Spleen (tissue), 11 donors: ENCODE results near the gene MYLK. TPM values are rescaled to one million over a fixed set of nuclear protein-coding genes. Genes with fewer than 3 reads are reported as not detected.

ENCODE experiments used
- DNase-seq: peaks from one replicate; pipeline ENCODE4 v3.0.0-alpha.2; 2020
- H3K27ac ChIP-seq, 8 donors: fragments of 200-600 bp; sonication (generic) in 7 of 8; 1 replicate in 4 of 8; 2 replicates in 4 of 8; pipeline versions ENCODE4 v1.5.0 to v1.8.0; 2016 to 2021; ENCODE audit warnings: inconsistent platforms in 4 of 8, mild to moderate bottlenecking in 4 of 8, moderate library complexity in 1 of 8
- H3K27me3 ChIP-seq, 7 donors: fragments of 200-600 bp; sonication (generic) in 6 of 7; replicated peaks in 1 of 7; 1 replicate in 4 of 7; 2 replicates in 3 of 7; pipeline versions ENCODE4 v1.5.0 to v1.8.0; 2016 to 2021; ENCODE audit warnings: inconsistent platforms in 3 of 7, mild to moderate bottlenecking in 1 of 7
- H3K36me3 ChIP-seq, 6 donors: fragments of 200-600 bp; sonication (generic) in 5 of 6; 1 replicate in 4 of 6; 2 replicates in 2 of 6; pipeline versions ENCODE4 v1.5.0 to v1.8.0; 2016 to 2021; ENCODE audit warnings: inconsistent platforms in 2 of 6
- H3K4me1 ChIP-seq, 6 donors: fragments of 200-600 bp; sonication (generic) in 5 of 6; 1 replicate in 3 of 6; 2 replicates in 3 of 6; pipeline versions ENCODE4 v1.5.0 to v1.8.0; 2016 to 2021; ENCODE audit warnings: inconsistent platforms in 3 of 6
- H3K4me3 ChIP-seq, 8 donors: fragments of 200-600 bp; sonication (generic) in 7 of 8; 1 replicate in 4 of 8; 2 replicates in 4 of 8; pipeline versions ENCODE4 v1.5.0 to v1.8.0; 2016 to 2021; ENCODE audit warnings: inconsistent platforms in 4 of 8, mild to moderate bottlenecking in 4 of 8, moderate library complexity in 2 of 8
- H3K9me3 ChIP-seq, 8 donors: fragments of 200-600 bp; sonication (generic) in 7 of 8; 1 replicate in 4 of 8; 2 replicates in 4 of 8; pipeline versions ENCODE4 v1.5.0 to v1.8.0; 2016 to 2021; ENCODE audit warnings: inconsistent platforms in 4 of 8
- CTCF ChIP-seq, 11 experiments: fragments of 200-600 bp in 7 of 11; fragments of 450-650 bp in 4 of 11; sonication (generic) in 4 of 11; IDR thresholded peaks in 8 of 11; conservative IDR thresholded peaks in 3 of 11; 1 replicate in 7 of 11; 2 replicates in 4 of 11; pipeline versions ENCODE4 v1.4.0 to v1.8.0; 2016 to 2021; ENCODE audit warnings: antibody characterized with exemption in 11 of 11, inconsistent platforms in 4 of 11, mild to moderate bottlenecking in 1 of 11
- POLR2A ChIP-seq, 3 donors: fragments of 450-650 bp; IDR thresholded peaks; one replicate each; pipeline ENCODE4 v1.5.1; 2017; ENCODE audit warnings: antibody characterized with exemption in 3 of 3, mild to moderate bottlenecking in 1 of 3
- POLR2AphosphoS5 ChIP-seq, 3 donors: sonication (generic); formaldehyde crosslinking; IDR thresholded peaks; one replicate each; pipeline ENCODE4 v1.5.1; 2017; ENCODE audit warnings: antibody characterized with exemption in 3 of 3
- WGBS, 5 donors: extraction: QIAGEN DNeasy Blood & Tissue Kit in 3 of 5; methylation state at CpG; one replicate each; pipeline versions ENCODE4 v1.1.5 to v1.1.7; 2013 to 2018; 5-methylcytosine and 5-hydroxymethylcytosine counted together
- intact Hi-C: fragments of 100-400 bp; cut with DNase I; formaldehyde crosslinking; loops from one replicate; pipeline ENCODE4 v1.15.0; 2023; ENCODE audit warnings: low total_unique reads
- polyA plus RNA-seq, 3 donors: library from polyadenylated mRNA; stranded (reverse); fragments of 200-250 nt; gene quantifications; one replicate each; pipeline ENCODE4 v1.2.1, GENCODE V29; 2013
- total RNA-seq, 7 donors: library from RNA; depleted of rRNA in 3 of 7; stranded (reverse); fragments of >200 nt in 3 of 7; fragmentation: NEBNext Ultra II Directional in 4 of 7; extraction: Animal tissue kit (Norgen Biotek cat#: 25700) in 4 of 7; gene quantifications; one replicate each; pipeline versions ENCODE4 v1.1.0 to v1.2.1, GENCODE V29; 2016 to 2021
- donor health status: healthy with polysubstance abuse.
- donor health status: DM: no; HTN: no; CAD: no; lungs with moderate emphysema.
- donor health status: DM: no; HTN: no; CAD: no.
- donor health status: Bipolar disorder and iron deficiency.
- donor health status: healthy.
- donor health status: DM: no; HTN: no; CAD: no.
- donor health status: DM: yes; HTN: yes; CAD: no.

MYLK gene
- total and polyA plus RNA-seq, 10 donors, result 11.1 to 343 (median 154) TPM

- peaks cover 0 to 16% (median 3%) of the 10 kb centered on the region in 6 donors for H3K4me1 ChIP-seq
- WGBS, 5 donors, result 83 to 94% (median 90%) methylated on average over 6 of the region's 6 CpGs
These were observed 103.5 kb downstream of the MYLK start for GRCh38 chr3:123780656-123781055.

GRCh38 chr3:123779655-123780231 is 104.4 kb downstream of the MYLK start:
- Histone ChIP-seq H3K36me3 (no peaks in the 10 kb centered on the region), H3K27ac (no peak overlapping the region), H3K9me3 (no peaks in the 10 kb centered on the region), H3K27me3 (no peaks in the 10 kb centered on the region), H3K4me1 (peaks cover 0 to 16% (median 3%) of the 10 kb centered on the region in 6 donors), H3K4me3 (no peak overlapping the region)
- TF ChIP-seq CTCF (IDR thresholded peaks at IDR 0.05 in 8 of 11, conservative IDR thresholded peaks at IDR 0.05 in 3 of 11) (no peak), POLR2AphosphoS5 (IDR thresholded peaks at IDR 0.05) (no peak), POLR2A (IDR thresholded peaks at IDR 0.05) (no peak)
- intact Hi-C loops, result no loop called here
- no peak for DNase-seq
- WGBS, 5 donors, result 85 to 89% (median 87%) methylated on average over 10 of the region's 10 CpGs

More at GRCh38 chr3:123780656-123781055, 103.5 kb downstream of the MYLK start:
- H3K36me3 ChIP-seq, result no peaks in the 10 kb centered on the region
- no peaks in the 10 kb centered on the region for H3K27me3 ChIP-seq
- H3K4me3 ChIP-seq, result no peak overlapping the region
- H3K27ac ChIP-seq, result no peak overlapping the region
- no peaks in the 10 kb centered on the region for H3K9me3 ChIP-seq
- DNase-seq, result no peak
- intact Hi-C loops, result no loop called here
- TF ChIP-seq POLR2A (IDR thresholded peaks at IDR 0.05), result no peak
- no peak for TF ChIP-seq CTCF (IDR thresholded peaks at IDR 0.05 in 8 of 11, conservative IDR thresholded peaks at IDR 0.05 in 3 of 11)
- TF ChIP-seq POLR2AphosphoS5 (IDR thresholded peaks at IDR 0.05), result no peak

- Histone ChIP-seq H3K9me3 (no peaks in the 10 kb centered on the region), H3K36me3 (no peaks in the 10 kb centered on the region), H3K4me3 (no peak overlapping the region), H3K27me3 (no peaks in the 10 kb centered on the region), H3K27ac (no peak overlapping the region), H3K4me1 (peaks cover 0 to 15% (median 3%) of the 10 kb centered on the region in 6 donors)
- intact Hi-C loops, result no loop called here
- 75 to 94% (median 87%) methylated on average over 6 to 8 of the region's 8 CpGs for WGBS, 5 donors
- TF ChIP-seq CTCF (IDR thresholded peaks at IDR 0.05 in 8 of 11, conservative IDR thresholded peaks at IDR 0.05 in 3 of 11) (no peak), POLR2A (IDR thresholded peaks at IDR 0.05) (no peak), POLR2AphosphoS5 (IDR thresholded peaks at IDR 0.05) (no peak)
- DNase-seq, result no peak
These were observed 105.0 kb downstream of the MYLK start for GRCh38 chr3:123778991-123779622.

GRCh38 chr3:123778525-123778924 is 105.6 kb downstream of the MYLK start:
- Histone ChIP-seq H3K9me3 (no peaks in the 10 kb centered on the region), H3K27ac (no peak overlapping the region), H3K4me3 (no peak overlapping the region), H3K36me3 (no peaks in the 10 kb centered on the region), H3K27me3 (no peaks in the 10 kb centered on the region), H3K4me1 (peaks cover 0 to 9% (median 2%) of the 10 kb centered on the region in 6 donors)
- TF ChIP-seq POLR2A (IDR thresholded peaks at IDR 0.05) (no peak), CTCF (IDR thresholded peaks at IDR 0.05 in 8 of 11, conservative IDR thresholded peaks at IDR 0.05 in 3 of 11) (no peak), POLR2AphosphoS5 (IDR thresholded peaks at IDR 0.05) (no peak)
- intact Hi-C loops, result no loop called here
- DNase-seq, result no peak
- 85 to 98% (median 92%) methylated on average over 6 to 7 of the region's 7 CpGs for WGBS, 5 donors
